HL-60 (cell line): Measurements from ENCODE around the gene ZNF253.
"Not testable (repeated sequence)": the region's sequence is repeated elsewhere in the genome, so short reads cannot be mapped to it uniquely, and the experiment has no call there.

ENCODE experiments used
- DNase-seq, 2 experiments: peaks; one replicate each; pipeline ENCODE4 v3.0.0-alpha.2; 2010 to 2020; ENCODE audit warnings: low read depth in 1 of 2, low spot score in 1 of 2
- H3K27ac ChIP-seq: fragments of 250-450 bp; sonication (Bioruptor Pico); replicated peaks from 2 replicates; pipeline ENCODE4 v1.5.1; 2020; ENCODE audit warnings: mild to moderate bottlenecking, moderate library complexity
- H3K27me3 ChIP-seq: fragments of 250-450 bp; sonication (Bioruptor Pico); 2 replicates; pipeline ENCODE4 v1.5.1; 2021; ENCODE audit warnings: mild to moderate bottlenecking, moderate library complexity; ENCODE audit not compliant: insufficient read depth, poor library complexity, severe bottlenecking
- H3K4me3 ChIP-seq: replicated peaks from 2 replicates; pipeline ENCODE4 v1.5.1; 2011; ENCODE audit warnings: mild to moderate bottlenecking, control low read depth, low read length; ENCODE audit not compliant: insufficient read depth
- CTCF ChIP-seq: IDR thresholded peaks from one replicate; pipeline ENCODE4 v1.5.1; 2011; ENCODE audit warnings: low read length, control low read depth, inconsistent platforms; ENCODE audit not compliant: insufficient read depth
- GABPA ChIP-seq: IDR thresholded peaks from 2 replicates; pipeline ENCODE4 v1.6.1; 2012; ENCODE audit warnings: low read depth
- POLR2AphosphoS5 ChIP-seq: IDR thresholded peaks from 2 replicates; pipeline ENCODE4 v1.6.1; 2012; ENCODE audit warnings: low read depth
- REST ChIP-seq: IDR thresholded peaks from 2 replicates; pipeline ENCODE4 v1.6.1; 2012; ENCODE audit warnings: low read depth; ENCODE audit not compliant: insufficient replicate concordance
- SPI1 ChIP-seq: IDR thresholded peaks from 2 replicates; pipeline ENCODE4 v1.6.1; 2012; ENCODE audit warnings: low read depth, mild to moderate bottlenecking, borderline replicate concordance

Gene ZNF253

GRCh38 chr19:19866611-19867248 lies 1.0 kb downstream of the ZNF253 start:
- no peaks in the 10 kb centered on the region for H3K27me3 ChIP-seq
- TF ChIP-seq POLR2AphosphoS5, result no peak; the same call in 1 of the 2 replicates
- no peak for TF ChIP-seq GABPA
- peak; percentile 39; the same call in 1 of the 2 replicates for TF ChIP-seq SPI1
- TF ChIP-seq CTCF, result no peak
- peak overlapping the region; percentile 69 for H3K4me3 ChIP-seq
- peak; percentile 50 to 80 for DNase-seq
- peak overlapping the region; percentile 95 for H3K27ac ChIP-seq

DNA sequence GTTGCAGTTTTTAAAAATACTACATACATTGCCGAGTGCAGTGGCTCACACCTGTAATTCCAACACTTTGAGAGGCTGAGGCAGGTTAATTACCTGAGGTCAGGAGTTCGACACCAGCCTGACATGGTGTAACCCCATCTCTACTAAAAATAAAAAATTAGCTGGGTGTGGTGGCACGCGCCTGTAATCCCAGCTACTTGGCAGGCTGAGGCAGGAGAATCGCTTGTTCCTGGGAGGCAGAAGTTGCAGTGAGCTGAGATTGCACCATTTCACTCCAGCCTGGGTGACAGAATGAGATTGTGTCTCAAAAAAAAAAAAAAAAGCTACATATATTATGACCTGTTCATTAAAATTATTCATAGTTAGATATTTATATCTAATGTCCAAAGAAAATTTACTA lies 4.4 kb downstream of the ZNF253 start:
- H3K4me3 ChIP-seq, H3K27ac ChIP-seq, DNase-seq, H3K27me3 ChIP-seq: not testable (repeated sequence)

GRCh38 chr19:19871932-19872331 lies 6.2 kb downstream of the ZNF253 start:
- TF ChIP-seq CTCF (no peak), REST (no peak), POLR2AphosphoS5 (no peak), GABPA (no peak), SPI1 (no peak)
- no peaks in the 10 kb centered on the region for H3K27me3 ChIP-seq
- no peak for DNase-seq
- no peak overlapping the region for H3K27ac ChIP-seq
- no peak overlapping the region for H3K4me3 ChIP-seq

DNA sequence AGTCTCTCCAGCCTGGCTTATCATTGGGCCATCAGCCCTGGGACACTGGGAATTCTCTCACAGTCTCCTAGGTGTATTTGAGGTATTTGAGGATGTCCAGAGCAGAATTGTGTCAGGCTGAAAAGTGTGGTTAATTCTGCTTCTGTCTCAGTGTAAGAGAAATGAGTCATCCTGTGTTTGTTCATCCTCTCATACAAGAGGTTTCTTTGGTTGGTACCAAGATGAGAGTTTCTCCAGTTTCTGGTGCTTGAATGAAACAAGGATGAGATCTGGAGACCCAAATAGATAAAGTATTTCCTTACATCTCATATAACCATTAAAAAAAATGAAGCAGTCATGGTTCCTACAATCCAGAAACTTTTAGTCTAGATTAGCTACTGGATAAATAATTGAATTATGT lies 7.7 kb downstream of the ZNF253 start:
- TF ChIP-seq POLR2AphosphoS5 (no peak), CTCF (no peak), SPI1 (no peak), REST (no peak), GABPA (no peak)
- H3K27me3 ChIP-seq, result no peaks in the 10 kb centered on the region
- no peak overlapping the region for H3K27ac ChIP-seq
- DNase-seq, result no peak
- no peak overlapping the region for H3K4me3 ChIP-seq
